ENCODE results near the gene PCDH20. TPM values are rescaled to one million over a fixed set of nuclear protein-coding genes. Genes with fewer than 3 reads are reported as not detected.

The PCDH20 gene
- total RNA-seq (2021; fragmentation: NEBNext Ultra II Directional; extraction: Animal tissue kit (Norgen Biotek cat#: 25700)), result not detected
- long read RNA-seq, result 0 reads

- no peak for TF ChIP-seq CTCF (IDR thresholded peaks at IDR 0.05)
- no peak within 1 kb of the TSS for H3K4me3 Mint-ChIP-seq
- H3K27ac Mint-ChIP-seq, result no peak within 1 kb of the TSS
- H3K36me3 Mint-ChIP-seq (ENCODE audit: low read depth), result no peaks in the 10 kb centered on the region
- H3K9me3 Mint-ChIP-seq, result no peaks in the 10 kb centered on the region; the same call in 1 of the 2 replicates
- no peaks in the 10 kb centered on the region for H3K4me1 Mint-ChIP-seq (ENCODE audit: low read depth)
- no peak for DNase-seq
- H3K27me3 Mint-ChIP-seq (ENCODE audit: insufficient read depth), result peaks cover 5% of the 10 kb centered on the region
Measured at GRCh38 chr13:61415749-61416148, at the start of gene PCDH20. PCDH20 (minus strand) TSS chr13:61415849; CDS start chr13:61415158, 691 bp downstream.

- DNase-seq, result no peak
Measured at GRCh38 chr13:61463024-61463423, 47.4 kb upstream of the PCDH20 start.

DNA sequence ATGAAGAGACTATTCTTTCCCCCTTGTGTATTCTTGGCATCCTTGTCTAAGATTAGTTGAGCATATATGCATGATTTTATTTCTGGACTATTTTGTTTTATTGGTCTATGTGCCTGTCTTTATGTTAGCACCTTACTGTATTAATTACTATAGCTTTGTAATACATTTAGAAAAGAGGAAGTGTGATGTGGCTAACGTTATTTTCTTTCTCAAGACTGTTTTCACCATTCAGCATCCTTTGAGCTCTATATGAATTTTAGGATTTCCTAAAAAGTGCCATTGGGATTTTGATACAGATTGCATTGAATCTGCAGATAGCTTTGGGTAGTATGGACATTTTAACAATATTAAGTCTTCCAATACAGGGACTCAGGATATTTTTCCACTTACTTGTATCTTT, 37.5 kb upstream of the PCDH20 start:
- Mint-ChIP-seq H3K27me3 (ENCODE audit: insufficient read depth) (peaks cover 2% of the 10 kb centered on the region; the same call in 1 of the 2 replicates), H3K9me3 (peaks cover 18% of the 10 kb centered on the region), H3K27ac (no peak overlapping the region), H3K4me3 (no peak overlapping the region), H3K36me3 (ENCODE audit: low read depth) (no peaks in the 10 kb centered on the region), H3K4me1 (ENCODE audit: low read depth) (no peaks in the 10 kb centered on the region)
- TF ChIP-seq CTCF (IDR thresholded peaks at IDR 0.05), result no peak
- no peak for DNase-seq

More at GRCh38 chr13:61463024-61463423, 47.4 kb upstream of the PCDH20 start:
- Mint-ChIP-seq H3K4me1 (ENCODE audit: low read depth) (no peaks in the 10 kb centered on the region), H3K4me3 (no peak overlapping the region), H3K27ac (no peak overlapping the region), H3K9me3 (peaks cover 16% of the 10 kb centered on the region), H3K36me3 (ENCODE audit: low read depth) (no peaks in the 10 kb centered on the region), H3K27me3 (ENCODE audit: insufficient read depth) (no peaks in the 10 kb centered on the region; the same call in 1 of the 2 replicates)
- TF ChIP-seq CTCF (IDR thresholded peaks at IDR 0.05), result no peak

- Mint-ChIP-seq H3K27ac (no peak overlapping the region), H3K4me3 (no peak overlapping the region), H3K36me3 (ENCODE audit: low read depth) (0 out of 2 replicates have a peak, but pooled peaks cover 5% of the 10 kb centered on the region), H3K4me1 (ENCODE audit: low read depth) (no peaks in the 10 kb centered on the region), H3K9me3 (peaks cover 18% of the 10 kb centered on the region), H3K27me3 (ENCODE audit: insufficient read depth) (no peaks in the 10 kb centered on the region)
- no peak for DNase-seq
- TF ChIP-seq CTCF (IDR thresholded peaks at IDR 0.05), result no peak
Measured at GRCh38 chr13:61432029-61432428, 16.4 kb upstream of the PCDH20 start.

GRCh38 chr13:61423915-61424314, 8.3 kb upstream of the PCDH20 start:
- no peak for TF ChIP-seq CTCF (IDR thresholded peaks at IDR 0.05)
- H3K27me3 Mint-ChIP-seq (ENCODE audit: insufficient read depth), result no peaks in the 10 kb centered on the region
- DNase-seq, result no peak
- H3K4me1 Mint-ChIP-seq (ENCODE audit: low read depth), result no peaks in the 10 kb centered on the region
- H3K27ac Mint-ChIP-seq, result no peak overlapping the region
- no peak overlapping the region for H3K4me3 Mint-ChIP-seq
- 0 out of 2 replicates have a peak, but pooled peaks cover 3% of the 10 kb centered on the region for H3K36me3 Mint-ChIP-seq (ENCODE audit: low read depth)
- peaks cover 7% of the 10 kb centered on the region for H3K9me3 Mint-ChIP-seq

All from HFFc6 (cell line).